Large intestine (tissue), 3 donors: ENCODE data around the gene PRLH. TPM values are rescaled to one million over a fixed set of nuclear protein-coding genes. Genes with fewer than 3 reads are reported as not detected.

Experiments
- DNase-seq, 2 donors: peaks; one replicate each; pipeline versions ENCODE4 v3.0.0 to v3.0.0-alpha.2; 2013
- H3K27ac ChIP-seq: one replicate; pipeline ENCODE4 v1.5.1; 2013; ENCODE audit warnings: low read length
- H3K27me3 ChIP-seq: 2 replicates; pipeline ENCODE4 v1.6.1; 2013; ENCODE audit warnings: low read length; ENCODE audit not compliant: control insufficient read depth, insufficient read depth
- H3K36me3 ChIP-seq: 2 replicates; pipeline ENCODE4 v1.6.1; 2013; ENCODE audit warnings: low read length; ENCODE audit not compliant: control insufficient read depth, insufficient read depth
- H3K4me1 ChIP-seq: one replicate; pipeline ENCODE4 v1.6.1; 2013; ENCODE audit warnings: low read length; ENCODE audit not compliant: control insufficient read depth, insufficient read depth
- H3K4me3 ChIP-seq: one replicate; pipeline ENCODE4 v1.5.1; 2013; ENCODE audit warnings: low read length
- H3K9me3 ChIP-seq: one replicate; pipeline ENCODE4 v1.6.1; 2013; ENCODE audit warnings: mild to moderate bottlenecking, low read depth, low read length, moderate library complexity; ENCODE audit not compliant: control insufficient read depth
- WGBS: methylation state at CpG from one replicate; pipeline ENCODE4 v1.1.5; 2013; ENCODE audit warnings: low lambda C conversion rate; ENCODE audit not compliant: insufficient coverage; 5-methylcytosine and 5-hydroxymethylcytosine counted together
- polyA plus RNA-seq: library from polyadenylated mRNA; unstranded; fragments of 120-200 nt; gene quantifications from one replicate; pipeline ENCODE4 v1.2.1, GENCODE V29; 2013

PRLH gene
- polyA plus RNA-seq, 1 donor = not detected

DNA sequence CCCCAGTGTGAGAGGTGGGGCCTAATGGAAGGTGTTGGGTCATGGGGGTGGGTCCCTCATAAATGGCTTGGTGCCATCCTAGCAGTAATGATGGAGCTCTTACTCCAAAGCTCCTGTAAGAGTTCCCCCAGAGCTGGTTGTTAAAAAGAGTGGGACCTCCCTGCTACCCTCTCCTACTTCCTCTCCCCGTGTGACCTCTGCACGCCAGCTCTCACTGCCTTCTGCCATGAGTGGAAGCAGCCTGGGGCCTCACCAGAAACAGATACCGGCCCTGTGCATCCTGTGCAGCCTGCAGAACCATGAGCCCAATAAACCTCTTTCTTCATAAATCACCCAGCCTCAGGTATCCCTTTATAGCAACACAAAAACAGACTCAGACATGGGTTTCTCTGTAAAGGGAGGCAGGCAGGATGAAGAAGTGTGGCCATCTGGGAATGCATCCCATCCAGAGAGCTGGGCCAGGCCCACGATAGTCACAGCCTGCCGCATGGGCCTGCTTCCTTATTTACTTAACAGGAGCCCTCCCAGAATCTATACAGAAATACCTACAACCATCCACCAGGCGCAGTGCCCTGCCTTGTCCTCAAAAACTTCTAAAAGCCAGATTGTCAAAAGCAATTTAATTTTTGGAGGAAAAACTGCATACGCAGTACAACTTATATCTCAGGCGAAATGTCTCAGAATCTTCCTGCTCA is 7.5 kb downstream of the PRLH start:
- H3K27me3 ChIP-seq = no peaks in the 10 kb centered on the region
- DNase-seq = no peak
- peaks cover 27% of the 10 kb centered on the region for H3K36me3 ChIP-seq
- peaks cover 4% of the 10 kb centered on the region for H3K4me1 ChIP-seq
- H3K4me3 ChIP-seq = no peak overlapping the region
- no peaks in the 10 kb centered on the region for H3K9me3 ChIP-seq
- WGBS = 100% methylated on average over 1 of the region's 8 CpGs
- H3K27ac ChIP-seq = no peak overlapping the region

GRCh38 chr2:237574467-237574866 is 8.1 kb downstream of the PRLH start:
- peaks cover 4% of the 10 kb centered on the region for H3K4me1 ChIP-seq
- no peak for DNase-seq
- H3K36me3 ChIP-seq = peaks cover 27% of the 10 kb centered on the region
- no peaks in the 10 kb centered on the region for H3K9me3 ChIP-seq
- no peak overlapping the region for H3K4me3 ChIP-seq
- no peaks in the 10 kb centered on the region for H3K27me3 ChIP-seq
- no peak overlapping the region for H3K27ac ChIP-seq
- WGBS = no CpG with 5 or more reads among the region's 9 CpGs

DNA sequence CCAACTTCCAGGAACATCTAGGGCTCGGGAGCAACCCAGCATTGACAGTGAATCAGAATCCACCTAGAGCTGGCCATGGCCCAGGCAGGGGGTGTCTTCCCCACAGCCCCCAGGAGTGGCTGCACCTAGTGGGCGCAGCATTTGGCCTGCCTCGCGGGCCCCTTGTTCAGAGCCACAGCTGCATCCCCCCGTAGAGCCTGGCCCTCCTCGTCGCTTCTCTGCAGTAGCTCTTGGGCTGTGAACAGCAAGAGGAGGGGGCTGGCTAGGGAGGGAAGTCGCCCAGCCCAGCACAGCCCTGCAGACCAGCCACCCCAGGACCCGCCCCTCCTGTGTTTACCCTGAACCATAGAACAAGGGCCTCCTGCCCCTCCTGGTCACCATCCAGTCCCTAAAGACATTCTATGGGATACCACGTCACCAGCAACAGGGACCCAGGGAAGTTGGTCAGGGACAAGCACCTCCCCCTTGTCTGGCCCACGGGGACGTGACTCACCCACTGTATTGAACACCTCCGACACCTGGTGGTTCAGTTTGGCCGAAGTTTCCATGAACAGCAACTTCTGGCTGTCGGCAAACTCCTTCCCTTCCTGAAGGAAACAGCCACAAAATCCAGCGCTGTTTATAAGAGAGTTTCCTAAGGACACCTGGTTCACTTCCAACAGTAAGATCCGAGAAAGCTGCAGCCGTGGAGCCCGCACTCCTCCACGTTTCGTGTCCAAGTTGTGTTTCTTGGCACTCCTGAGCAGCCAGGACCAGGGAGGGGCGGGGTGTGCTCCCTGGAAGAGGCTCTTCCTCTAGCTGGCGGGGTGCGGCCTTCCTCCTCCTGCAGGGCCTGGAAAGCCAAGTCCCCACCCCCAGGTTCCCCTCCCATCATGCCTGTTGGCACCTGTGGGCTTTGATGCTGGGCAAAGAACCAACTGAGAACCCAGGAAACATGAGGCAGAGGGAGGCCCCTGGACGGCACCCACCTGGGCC is 8.8 kb downstream of the PRLH start:
- no peaks in the 10 kb centered on the region for H3K9me3 ChIP-seq
- no CpG with 5 or more reads among the region's 25 CpGs for whole genome bisulfite sequencing
- H3K4me3 ChIP-seq = no peak overlapping the region
- peaks cover 4% of the 10 kb centered on the region for H3K4me1 ChIP-seq
- H3K36me3 ChIP-seq = peaks cover 32% of the 10 kb centered on the region
- DNase-seq = no peak
- H3K27ac ChIP-seq = no peak overlapping the region
- H3K27me3 ChIP-seq = no peaks in the 10 kb centered on the region

GRCh38 chr2:237575869-237576862 is 9.8 kb downstream of the PRLH start:
- no peak overlapping the region for H3K27ac ChIP-seq

DNA sequence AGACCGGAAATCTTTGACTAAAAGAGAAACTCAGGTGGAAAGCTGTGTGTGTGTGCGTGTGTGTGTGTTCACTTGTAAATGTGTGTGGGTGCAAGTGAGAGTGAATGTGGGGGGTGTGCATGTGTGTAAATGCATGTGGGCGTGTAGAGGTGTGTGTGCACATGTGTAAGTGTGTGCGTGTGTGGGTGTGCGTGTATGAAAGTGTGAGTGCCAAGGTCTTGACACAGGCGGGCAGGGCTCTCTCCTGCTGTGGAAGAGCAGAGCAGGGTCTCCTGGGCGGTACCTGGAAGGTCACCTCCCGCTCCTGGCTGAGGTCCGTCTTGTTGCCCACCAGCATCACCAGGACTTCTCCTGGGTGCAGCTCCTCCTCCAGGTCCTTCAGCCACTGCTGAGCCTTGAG is 10.6 kb downstream of the PRLH start:
- Histone ChIP-seq H3K27me3 (no peaks in the 10 kb centered on the region), H3K4me3 (no peak overlapping the region), H3K4me1 (peaks cover 6% of the 10 kb centered on the region), H3K9me3 (no peaks in the 10 kb centered on the region), H3K27ac (no peak overlapping the region), H3K36me3 (peaks cover 39% of the 10 kb centered on the region)
- WGBS = 100% methylated on average over 2 of the region's 9 CpGs
- DNase-seq = no peak

More at GRCh38 chr2:237575869-237576862, 9.8 kb downstream of the PRLH start:
- H3K4me1 ChIP-seq = peaks cover 4% of the 10 kb centered on the region
- no peaks in the 10 kb centered on the region for H3K27me3 ChIP-seq
- no CpG with 5 or more reads among the region's 27 CpGs for WGBS
- DNase-seq = no peak
- H3K36me3 ChIP-seq = peaks cover 35% of the 10 kb centered on the region
- H3K9me3 ChIP-seq = no peaks in the 10 kb centered on the region
- H3K4me3 ChIP-seq = no peak overlapping the region

DNA sequence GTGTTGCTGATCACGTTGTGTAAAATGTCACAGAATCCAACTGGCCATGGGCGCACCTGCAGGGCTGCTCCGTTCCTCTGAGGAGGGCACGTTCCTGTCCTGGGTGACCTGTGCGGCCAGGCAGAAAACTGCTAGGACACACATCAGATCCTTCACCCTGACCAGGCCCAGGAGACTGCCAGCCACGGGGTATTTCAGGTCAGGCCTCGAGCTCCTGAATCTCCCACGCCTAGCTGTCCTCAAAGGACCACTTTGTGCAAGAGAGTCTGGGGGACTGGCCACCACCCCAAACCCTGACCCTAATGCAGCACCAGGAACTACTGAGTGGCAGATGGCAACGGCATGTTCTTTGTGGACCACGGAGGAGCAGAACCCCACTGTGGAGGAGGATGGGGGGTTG is 11.1 kb downstream of the PRLH start:
- Histone ChIP-seq H3K4me3 (no peak overlapping the region), H3K27ac (no peak overlapping the region), H3K36me3 (peaks cover 43% of the 10 kb centered on the region), H3K27me3 (no peaks in the 10 kb centered on the region), H3K4me1 (peaks cover 7% of the 10 kb centered on the region), H3K9me3 (no peaks in the 10 kb centered on the region)
- no CpG with 5 or more reads among the region's 10 CpGs for WGBS
- DNase-seq = no peak

DNA sequence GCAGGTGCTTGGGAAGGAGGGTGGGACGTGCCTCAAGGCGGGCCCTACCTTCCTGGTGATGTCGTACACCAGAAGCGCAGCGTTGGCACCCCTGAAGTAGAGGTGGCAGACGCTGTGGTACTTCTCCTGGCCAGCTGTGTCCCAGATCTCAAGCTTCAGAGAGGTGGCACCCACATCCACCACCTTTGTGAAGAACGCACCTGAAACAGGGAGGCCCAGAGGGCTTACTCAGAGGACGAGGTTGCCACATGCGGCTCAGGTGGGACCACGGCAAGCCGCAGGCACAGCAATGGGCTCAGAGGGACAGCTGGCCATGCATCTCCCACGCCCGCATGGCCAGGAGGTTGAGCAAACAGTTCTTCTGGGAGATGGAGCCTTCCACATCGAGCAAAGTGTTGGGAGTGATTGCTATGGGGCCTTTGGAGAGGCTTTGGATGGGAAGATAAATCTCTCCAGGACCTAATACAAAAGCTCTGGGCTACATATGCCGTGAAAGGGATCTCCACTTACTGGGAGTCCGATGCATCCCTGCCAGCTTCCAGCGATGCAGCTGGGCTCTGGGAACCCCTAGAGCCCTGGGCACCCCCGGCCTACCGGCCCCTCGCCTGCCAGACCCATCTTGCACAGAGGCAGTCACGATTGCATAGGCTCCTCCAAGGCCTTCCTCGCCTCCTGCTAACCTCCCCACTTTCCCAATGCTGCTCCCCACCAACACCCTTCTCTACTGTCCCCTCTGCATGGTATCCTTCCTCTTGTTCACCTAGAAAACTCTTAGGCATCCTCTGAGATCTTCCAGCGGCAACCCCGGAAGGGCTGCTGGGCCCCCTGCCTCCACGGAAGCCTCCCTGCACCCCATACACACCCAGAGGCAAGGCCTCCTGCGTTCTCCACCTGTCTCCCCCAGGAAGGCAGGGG is 11.8 kb downstream of the PRLH start:
- peaks cover 8% of the 10 kb centered on the region for H3K4me1 ChIP-seq
- no peak for DNase-seq
- peaks cover 43% of the 10 kb centered on the region for H3K36me3 ChIP-seq
- H3K4me3 ChIP-seq = no peak overlapping the region
- no peak overlapping the region for H3K27ac ChIP-seq
- no peaks in the 10 kb centered on the region for H3K9me3 ChIP-seq
- no peaks in the 10 kb centered on the region for H3K27me3 ChIP-seq
- 80% methylated on average over 2 of the region's 26 CpGs for WGBS

- Histone ChIP-seq H3K4me1 (peaks cover 8% of the 10 kb centered on the region), H3K9me3 (no peaks in the 10 kb centered on the region), H3K27me3 (no peaks in the 10 kb centered on the region), H3K36me3 (peaks cover 55% of the 10 kb centered on the region), H3K27ac (no peak overlapping the region), H3K4me3 (no peak overlapping the region)
- 100% methylated on average over 2 of the region's 6 CpGs for WGBS
- DNase-seq = no peak
Observed at GRCh38 chr2:237581326-237581725, 15.0 kb downstream of the PRLH start.
